ENCODE data around the gene MRPS31.

Gene MRPS31

DNA sequence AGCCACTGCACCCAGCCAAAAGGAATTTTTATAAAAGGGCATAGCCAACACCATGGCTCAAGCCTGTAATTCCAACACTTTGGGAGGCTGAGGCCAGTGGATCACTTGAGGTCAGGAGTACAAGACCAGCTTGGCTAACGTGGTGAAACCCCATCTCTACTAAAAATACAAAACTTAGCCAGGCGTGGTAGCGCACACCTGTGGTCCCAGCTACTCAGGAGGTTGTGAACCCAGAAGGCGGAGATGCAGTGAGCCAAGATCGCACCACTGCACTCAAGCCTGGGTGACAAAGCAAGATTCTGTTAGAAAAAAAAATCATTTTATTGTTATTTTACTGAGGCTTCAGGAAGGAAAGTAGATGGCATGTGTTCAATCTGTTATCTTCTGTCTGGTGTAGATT lies 73.3 kb downstream of the MRPS31 start:
- Histone ChIP-seq H3K9ac (ENCODE audit: low read length) (peak overlapping the region; percentile 56), H3K9me2 (replicated peaks; ENCODE audit: insufficient read depth, low read length) (no peaks in the 10 kb centered on the region), H3F3A (ENCODE audit: insufficient read depth) (peaks cover 80% of the 10 kb centered on the region), H2AFZ (ENCODE audit: low read depth, low read length, severe bottlenecking) (no peak overlapping the region), H4K20me1 (ENCODE audit: low read depth, low read length) (no peaks in the 10 kb centered on the region), H3K9me3 (ENCODE audit: insufficient read depth, low read length) (no peaks in the 10 kb centered on the region), H3K79me2 (ENCODE audit: insufficient read depth, low read length) (no peaks in the 10 kb centered on the region), H3K27ac (ENCODE audit: low read depth, low read length) (peak overlapping the region; percentile 98), H3K36me3 (ENCODE audit: low read length) (no peaks in the 10 kb centered on the region), H3K4me2 (ENCODE audit: low read depth, low read length, poor library complexity, severe bottlenecking) (peak overlapping the region; percentile 90), H3K27me3 (ENCODE audit: low read length) (no peaks in the 10 kb centered on the region), H3K4me3 (ENCODE audit: insufficient read depth, low read length, poor library complexity, severe bottlenecking) (no peak overlapping the region)
- TF ChIP-seq EZH2phosphoT487 (conservative IDR thresholded peaks at IDR 0.05; ENCODE audit: low read length) = no peak
- TF ChIP-seq, protein P1, sequence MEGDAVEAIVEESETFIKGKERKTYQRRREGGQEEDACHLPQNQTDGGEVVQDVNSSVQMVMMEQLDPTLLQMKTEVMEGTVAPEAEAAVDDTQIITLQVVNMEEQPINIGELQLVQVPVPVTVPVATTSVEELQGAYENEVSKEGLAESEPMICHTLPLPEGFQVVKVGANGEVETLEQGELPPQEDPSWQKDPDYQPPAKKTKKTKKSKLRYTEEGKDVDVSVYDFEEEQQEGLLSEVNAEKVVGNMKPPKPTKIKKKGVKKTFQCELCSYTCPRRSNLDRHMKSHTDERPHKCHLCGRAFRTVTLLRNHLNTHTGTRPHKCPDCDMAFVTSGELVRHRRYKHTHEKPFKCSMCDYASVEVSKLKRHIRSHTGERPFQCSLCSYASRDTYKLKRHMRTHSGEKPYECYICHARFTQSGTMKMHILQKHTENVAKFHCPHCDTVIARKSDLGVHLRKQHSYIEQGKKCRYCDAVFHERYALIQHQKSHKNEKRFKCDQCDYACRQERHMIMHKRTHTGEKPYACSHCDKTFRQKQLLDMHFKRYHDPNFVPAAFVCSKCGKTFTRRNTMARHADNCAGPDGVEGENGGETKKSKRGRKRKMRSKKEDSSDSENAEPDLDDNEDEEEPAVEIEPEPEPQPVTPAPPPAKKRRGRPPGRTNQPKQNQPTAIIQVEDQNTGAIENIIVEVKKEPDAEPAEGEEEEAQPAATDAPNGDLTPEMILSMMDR (IDR thresholded peaks at IDR 0.05; ENCODE audit: insufficient read depth, low read length, poor library complexity, severe bottlenecking) = no peak

- H3K9me2 ChIP-seq (replicated peaks; ENCODE audit: insufficient read depth, low read length) = no peaks in the 10 kb centered on the region
- no peaks in the 10 kb centered on the region for H3K79me2 ChIP-seq (ENCODE audit: insufficient read depth, low read length)
- H4K20me1 ChIP-seq (ENCODE audit: low read depth, low read length) = no peaks in the 10 kb centered on the region
- TF ChIP-seq EZH2phosphoT487 (conservative IDR thresholded peaks at IDR 0.05; ENCODE audit: low read length) = no peak
- TF ChIP-seq, protein P1 (IDR thresholded peaks at IDR 0.05; ENCODE audit: insufficient read depth, low read length, poor library complexity, severe bottlenecking) = no peak
- peak overlapping the region; percentile 31 for H3K9ac ChIP-seq (ENCODE audit: low read length)
- H3K36me3 ChIP-seq (ENCODE audit: low read length) = no peaks in the 10 kb centered on the region
- H3K27me3 ChIP-seq (ENCODE audit: low read length) = no peaks in the 10 kb centered on the region
- H3K4me3 ChIP-seq (ENCODE audit: insufficient read depth, low read length, poor library complexity, severe bottlenecking) = no peak overlapping the region
- H3K27ac ChIP-seq (ENCODE audit: low read depth, low read length) = peak overlapping the region; percentile 98
- peaks cover 80% of the 10 kb centered on the region for H3F3A ChIP-seq (ENCODE audit: insufficient read depth)
- peak overlapping the region; percentile 25 for H2AFZ ChIP-seq (ENCODE audit: low read depth, low read length, severe bottlenecking)
- H3K4me2 ChIP-seq (ENCODE audit: low read depth, low read length, poor library complexity, severe bottlenecking) = peak overlapping the region; percentile 57
- no peaks in the 10 kb centered on the region for H3K9me3 ChIP-seq (ENCODE audit: insufficient read depth, low read length)
Observed at GRCh38 chr13:40694426-40694825, 76.6 kb downstream of the MRPS31 start.

DNA sequence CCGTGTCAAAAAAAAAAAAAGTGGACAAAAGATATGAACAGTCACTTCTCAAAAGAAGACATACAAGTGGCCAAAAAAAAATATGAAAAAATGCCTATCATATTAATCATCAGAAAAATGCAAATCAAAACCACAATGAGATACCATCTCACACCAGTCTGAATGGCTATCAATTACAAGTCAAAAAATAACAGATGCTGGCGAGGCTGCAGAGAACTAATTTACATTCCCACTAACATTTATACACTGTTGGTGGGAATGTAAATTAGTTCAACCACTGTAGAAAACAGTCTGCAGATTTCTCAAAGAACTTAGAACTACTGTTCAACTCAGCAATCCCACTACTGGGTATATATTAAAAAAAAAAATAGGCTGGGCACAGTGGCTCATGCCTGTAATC lies 78.0 kb downstream of the MRPS31 start:
- no peaks in the 10 kb centered on the region for H3K79me2 ChIP-seq (ENCODE audit: insufficient read depth, low read length)
- peak overlapping the region; percentile 98 for H3K27ac ChIP-seq (ENCODE audit: low read depth, low read length)
- no peaks in the 10 kb centered on the region for H3K36me3 ChIP-seq (ENCODE audit: low read length)
- peaks cover 75% of the 10 kb centered on the region for H3F3A ChIP-seq (ENCODE audit: insufficient read depth)
- no peaks in the 10 kb centered on the region for H3K9me3 ChIP-seq (ENCODE audit: insufficient read depth, low read length)
- H2AFZ ChIP-seq (ENCODE audit: low read depth, low read length, severe bottlenecking) = no peak overlapping the region
- TF ChIP-seq, protein P1 (IDR thresholded peaks at IDR 0.05; ENCODE audit: insufficient read depth, low read length, poor library complexity, severe bottlenecking) = no peak
- H3K9ac ChIP-seq (ENCODE audit: low read length) = peak overlapping the region; percentile 41
- peak overlapping the region; percentile 57 for H3K4me2 ChIP-seq (ENCODE audit: low read depth, low read length, poor library complexity, severe bottlenecking)
- no peaks in the 10 kb centered on the region for H4K20me1 ChIP-seq (ENCODE audit: low read depth, low read length)
- H3K27me3 ChIP-seq (ENCODE audit: low read length) = no peaks in the 10 kb centered on the region
- no peaks in the 10 kb centered on the region for H3K9me2 ChIP-seq (replicated peaks; ENCODE audit: insufficient read depth, low read length)
- H3K4me3 ChIP-seq (ENCODE audit: insufficient read depth, low read length, poor library complexity, severe bottlenecking) = no peak overlapping the region
